ENCODE results near the gene ADAMTSL2.

DNA sequence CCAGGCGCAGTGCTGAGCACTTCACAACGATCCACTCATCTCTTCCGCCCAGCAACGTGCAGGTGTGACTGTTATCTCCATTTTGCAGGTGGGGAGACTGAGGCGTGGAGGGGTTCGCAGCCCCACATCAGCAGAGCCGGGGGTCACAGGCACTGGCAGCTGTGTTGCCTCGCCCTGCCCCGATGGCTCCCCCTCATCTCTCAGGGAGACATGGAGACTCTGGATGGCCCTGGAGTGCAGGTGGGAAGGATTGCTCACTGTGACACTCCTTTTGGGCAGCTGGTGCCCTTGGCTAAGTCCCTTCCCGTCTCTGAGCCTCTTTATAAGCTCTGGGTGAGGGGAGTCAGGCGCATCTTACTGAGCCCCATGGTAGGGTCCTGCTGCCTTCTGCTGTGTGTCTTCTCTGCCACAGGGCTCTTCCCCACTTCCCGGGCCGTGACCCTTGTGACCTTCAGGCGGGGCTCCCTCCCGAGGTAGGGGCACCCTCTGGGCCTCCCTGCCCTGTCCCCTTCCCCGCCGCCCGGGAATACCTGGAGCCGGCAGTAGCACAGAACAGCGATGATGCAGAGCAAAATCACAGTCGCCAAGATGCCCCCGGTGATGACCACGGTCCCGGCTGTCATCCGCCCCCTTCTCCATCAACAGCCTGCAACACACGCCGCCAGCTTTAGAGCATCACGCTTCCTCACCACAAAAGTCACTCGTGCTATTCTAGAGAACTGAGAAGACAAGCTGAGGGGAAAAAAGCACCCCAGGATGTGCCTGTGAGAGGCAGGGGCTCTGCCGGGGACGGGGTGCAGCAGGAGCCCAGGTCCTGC, 45.3 kb downstream of the ADAMTSL2 start:
- TF ChIP-seq, protein P1, sequence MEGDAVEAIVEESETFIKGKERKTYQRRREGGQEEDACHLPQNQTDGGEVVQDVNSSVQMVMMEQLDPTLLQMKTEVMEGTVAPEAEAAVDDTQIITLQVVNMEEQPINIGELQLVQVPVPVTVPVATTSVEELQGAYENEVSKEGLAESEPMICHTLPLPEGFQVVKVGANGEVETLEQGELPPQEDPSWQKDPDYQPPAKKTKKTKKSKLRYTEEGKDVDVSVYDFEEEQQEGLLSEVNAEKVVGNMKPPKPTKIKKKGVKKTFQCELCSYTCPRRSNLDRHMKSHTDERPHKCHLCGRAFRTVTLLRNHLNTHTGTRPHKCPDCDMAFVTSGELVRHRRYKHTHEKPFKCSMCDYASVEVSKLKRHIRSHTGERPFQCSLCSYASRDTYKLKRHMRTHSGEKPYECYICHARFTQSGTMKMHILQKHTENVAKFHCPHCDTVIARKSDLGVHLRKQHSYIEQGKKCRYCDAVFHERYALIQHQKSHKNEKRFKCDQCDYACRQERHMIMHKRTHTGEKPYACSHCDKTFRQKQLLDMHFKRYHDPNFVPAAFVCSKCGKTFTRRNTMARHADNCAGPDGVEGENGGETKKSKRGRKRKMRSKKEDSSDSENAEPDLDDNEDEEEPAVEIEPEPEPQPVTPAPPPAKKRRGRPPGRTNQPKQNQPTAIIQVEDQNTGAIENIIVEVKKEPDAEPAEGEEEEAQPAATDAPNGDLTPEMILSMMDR (IDR thresholded peaks at IDR 0.05), result no peak
- TF ChIP-seq POLR2A (IDR thresholded peaks at IDR 0.05) (no peak), EP300 (IDR thresholded peaks at IDR 0.05; ENCODE audit: low read depth) (no peak), POLR2AphosphoS5 (IDR thresholded peaks at IDR 0.05) (no peak)
